HL-60/S4 treated with phorbol 12-myristate 13-acetate at 8.2 ng/mL for 4 days and 3 days (cell line): ENCODE data around the gene DGKQ.

Experiments used
- in situ Hi-C: fragments of 300-500 bp; cut with MboI; formaldehyde crosslinking; loops from 2 replicates; pipeline ENCODE4 v1.15.0; 2022; ENCODE audit warnings: low sequenced_read_pairs

DGKQ gene

DNA sequence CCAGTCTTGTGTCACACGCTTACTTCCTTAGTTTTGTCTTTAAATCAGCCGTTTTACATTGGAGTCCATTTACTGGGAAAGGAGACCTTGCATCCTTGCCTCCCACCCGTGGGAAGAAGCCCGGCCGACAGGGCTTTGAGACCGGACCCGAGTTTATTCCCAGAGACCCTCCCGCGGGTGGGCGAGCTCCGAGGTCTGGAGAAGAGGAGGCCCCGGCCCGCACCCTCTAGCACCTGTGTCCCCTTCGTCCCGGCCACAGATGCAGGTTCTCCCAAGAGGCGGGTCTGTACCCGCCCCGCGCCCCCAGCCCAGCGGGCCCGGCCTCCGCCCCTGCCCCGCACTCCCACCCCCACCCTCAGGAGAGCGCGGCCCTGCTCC, 23.6 kb upstream of the DGKQ start:
- in situ Hi-C loops = no loop called here

- in situ Hi-C loops = no loop called here
These were observed 22.9 kb upstream of the DGKQ start for GRCh38 chr4:996030-996996.

DNA sequence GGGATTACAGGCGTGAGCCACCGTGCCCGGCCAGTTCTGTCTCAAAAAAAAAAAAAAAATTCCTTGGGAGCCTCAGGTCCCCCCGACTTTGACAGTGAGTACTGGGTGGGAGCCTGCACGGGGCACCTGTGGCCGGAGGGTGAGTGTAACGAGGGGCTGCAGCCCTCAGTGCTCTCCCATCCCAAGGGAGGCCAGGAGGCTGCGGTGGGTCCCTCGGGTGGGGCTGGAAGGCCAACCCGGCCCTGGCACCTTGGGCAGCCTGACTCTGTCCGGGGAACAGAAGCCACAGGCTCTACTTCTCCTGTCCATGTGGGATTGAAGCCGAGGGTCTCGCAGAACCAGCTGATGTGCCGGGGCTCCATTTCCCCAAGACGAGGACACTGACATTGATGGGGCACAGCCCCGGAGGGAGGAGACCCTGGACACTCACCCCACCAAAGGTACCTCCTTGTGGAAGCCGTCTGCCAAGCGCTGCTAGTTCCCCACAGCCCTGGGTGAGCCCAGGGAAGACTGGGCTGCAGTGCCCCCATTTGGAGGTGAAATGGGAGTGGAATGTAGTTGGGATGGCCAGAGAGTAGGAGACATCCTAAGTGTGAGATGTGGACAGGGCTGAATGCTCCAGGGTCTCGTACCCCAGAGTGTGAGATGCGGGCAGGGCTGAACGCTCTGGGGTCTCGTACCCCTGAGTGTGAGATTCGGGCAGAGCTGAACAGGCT, 22.1 kb upstream of the DGKQ start:
- in situ Hi-C loops = no loop called here

DNA sequence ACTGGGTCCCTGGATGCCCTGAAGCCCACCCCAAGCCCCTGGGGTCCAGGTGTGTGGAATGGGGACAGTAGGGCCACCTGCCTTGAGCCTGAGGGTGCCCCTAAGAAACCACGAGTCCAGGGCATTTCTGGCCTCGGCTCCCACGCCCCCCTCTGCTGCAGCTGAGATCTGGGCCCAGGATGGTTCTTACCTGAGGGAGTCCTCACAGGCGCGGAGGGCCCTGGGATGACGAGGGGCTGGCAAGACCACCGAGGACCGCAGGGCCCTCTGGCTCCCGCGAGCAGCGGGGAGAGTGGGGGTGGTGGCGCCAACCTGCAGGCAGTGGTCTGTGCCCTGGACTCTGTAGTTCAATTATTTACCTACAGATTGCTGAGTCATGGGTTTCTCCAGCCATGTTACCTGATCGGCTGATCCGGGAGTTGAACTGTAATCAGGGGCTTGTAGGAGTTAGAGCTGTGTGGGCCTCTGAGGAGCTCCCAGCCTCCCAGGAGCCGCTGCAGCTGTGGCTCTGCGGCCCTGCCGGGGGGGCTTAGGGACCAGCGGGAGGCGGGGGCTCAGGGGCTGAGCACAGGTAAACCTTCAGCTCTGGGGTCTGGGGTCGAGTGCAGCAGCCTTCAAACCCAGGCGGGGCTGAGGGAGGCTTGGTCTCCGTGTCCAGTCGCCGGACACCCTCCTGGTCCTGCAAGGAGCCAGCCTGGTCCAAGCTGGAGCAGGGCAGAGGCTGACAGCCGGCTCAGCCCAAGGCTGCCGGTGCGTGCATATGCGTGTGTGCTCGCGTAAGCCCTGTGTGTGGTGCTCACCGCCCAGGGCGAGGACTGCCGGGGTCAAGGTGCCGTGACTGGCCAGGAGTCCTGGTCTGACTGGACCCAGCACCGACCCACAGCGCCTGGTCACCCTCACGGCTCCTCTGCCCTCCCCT, 20.0 kb upstream of the DGKQ start, which contains the start of gene SLC26A1:
Gene SLC26A1 (minus strand): TSS at position 294 of the 919 bp plus-strand sequence. CDS start 1,701 bp downstream, outside the sequence.
- in situ Hi-C loops = no loop called here

GRCh38 chr4:992297-993110, 19.1 kb upstream of the DGKQ start:
- in situ Hi-C loops = no loop called here

GRCh38 chr4:991451-992296, 18.3 kb upstream of the DGKQ start:
- in situ Hi-C loops = no loop called here

DNA sequence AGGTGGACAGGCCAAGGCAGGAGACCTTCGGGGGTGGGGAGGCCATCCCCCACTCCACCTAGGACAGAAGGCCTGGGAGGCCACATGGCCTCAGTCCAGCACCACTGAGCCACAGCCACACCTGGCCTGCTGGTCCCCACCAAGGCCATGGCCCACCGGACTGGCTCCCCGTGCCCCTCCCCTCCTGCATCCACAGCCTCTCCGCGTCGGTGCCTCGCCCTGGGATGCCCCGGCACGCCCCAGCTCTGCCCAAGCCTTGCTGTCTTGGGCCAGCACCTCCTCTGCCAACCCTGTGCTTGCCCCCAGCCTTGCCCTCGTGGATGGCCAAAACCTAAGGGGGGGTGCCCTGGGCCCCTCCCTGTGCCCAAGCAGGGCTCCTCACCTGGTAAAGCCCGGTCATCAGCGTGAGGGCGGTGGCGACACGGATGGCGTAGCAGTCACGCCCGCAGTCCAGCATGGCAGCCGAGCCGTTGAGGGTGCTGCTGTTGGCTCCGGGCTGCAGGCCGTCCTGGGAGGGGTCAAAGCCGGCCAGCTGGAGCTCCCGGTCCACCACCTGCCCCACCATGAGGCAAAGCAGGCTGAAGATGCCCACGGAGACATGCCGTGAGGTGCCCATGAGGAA, 17.5 kb upstream of the DGKQ start:
- in situ Hi-C loops = no loop called here

DNA sequence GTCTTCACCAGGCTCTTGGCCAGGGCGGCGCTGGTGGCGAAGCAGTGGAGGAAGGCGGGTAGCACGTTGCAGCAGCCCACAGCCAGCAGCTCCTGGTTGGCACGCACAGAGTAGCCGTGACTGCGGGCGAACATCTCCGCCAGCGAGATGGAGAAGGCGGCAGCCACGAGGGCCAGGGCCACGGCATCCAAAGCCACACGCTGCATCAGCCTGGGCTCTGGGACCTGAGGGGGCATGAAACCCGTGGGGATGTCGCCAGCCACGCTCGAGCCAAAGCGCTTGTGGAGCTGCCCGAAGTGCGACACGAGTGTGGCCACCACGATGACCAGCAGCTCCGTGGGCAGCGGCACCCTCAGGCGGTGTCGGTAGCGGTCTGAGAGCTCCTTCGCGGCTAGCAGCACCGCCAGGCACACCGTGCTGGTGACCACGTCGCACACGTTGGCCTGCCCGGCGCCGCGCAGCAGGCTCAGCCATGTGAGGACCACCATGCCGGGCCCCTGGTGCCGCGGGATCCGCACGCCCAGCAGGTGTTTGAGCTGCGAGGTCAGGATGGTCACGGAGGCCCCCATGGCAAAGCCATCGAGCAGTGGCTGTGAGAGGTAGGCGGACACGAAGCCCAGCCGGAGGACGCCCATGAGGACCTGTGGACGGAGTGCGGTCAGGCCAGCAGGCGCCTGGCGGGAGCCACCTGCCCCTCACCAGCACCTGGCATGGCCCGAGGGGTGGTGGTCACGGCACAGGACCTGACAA, 16.5 kb upstream of the DGKQ start:
- in situ Hi-C loops = no loop called here

DNA sequence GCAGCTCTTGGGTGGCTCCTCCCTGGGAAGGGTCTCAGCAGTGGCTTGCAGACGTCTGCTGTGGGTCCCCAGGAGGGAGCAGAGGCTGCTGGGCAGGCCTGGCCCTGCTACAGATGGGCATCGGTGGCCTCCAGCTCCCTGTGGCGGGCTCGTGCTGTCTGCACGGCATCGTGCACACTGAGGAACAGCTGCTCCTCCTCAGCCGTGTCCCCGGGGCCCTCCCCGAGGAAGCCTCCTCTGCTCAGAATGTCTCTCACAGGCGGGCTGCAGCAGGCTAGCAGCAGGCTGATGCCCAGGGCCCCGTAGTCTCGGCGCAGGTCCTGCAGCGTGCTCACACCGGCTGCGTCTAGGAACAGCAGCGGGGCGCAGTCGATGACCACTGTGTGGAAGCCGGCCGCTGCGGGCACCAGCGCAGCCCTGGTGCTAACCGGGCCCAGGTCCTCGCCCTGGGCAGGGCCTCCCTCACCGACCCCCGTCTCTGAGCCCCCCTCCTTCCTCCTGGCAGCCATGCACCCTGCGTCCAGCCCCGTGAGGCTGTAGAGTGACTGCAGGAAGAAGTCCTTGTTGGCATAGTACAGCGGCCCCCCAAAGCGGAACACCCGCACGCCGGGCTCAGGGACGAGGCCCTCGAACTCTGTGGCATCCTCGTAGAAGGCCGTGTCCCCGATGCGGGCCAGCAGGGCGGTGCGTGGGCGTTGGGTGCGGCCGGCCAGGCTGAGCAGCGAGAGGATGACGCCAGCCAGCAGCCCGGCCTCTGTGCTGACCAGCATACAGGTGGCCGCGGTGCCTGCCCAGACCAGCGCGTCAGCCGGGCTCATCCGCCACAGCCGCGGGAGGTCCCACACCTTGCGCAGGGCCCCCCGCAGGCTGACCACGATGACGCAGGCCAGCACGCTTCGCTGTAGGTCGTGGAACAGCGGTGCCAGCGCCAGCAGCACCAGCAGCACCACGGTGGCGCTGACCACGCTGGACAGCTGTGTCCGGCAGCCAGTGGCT, 15.7 kb upstream of the DGKQ start:
- in situ Hi-C loops = no loop called here

DNA sequence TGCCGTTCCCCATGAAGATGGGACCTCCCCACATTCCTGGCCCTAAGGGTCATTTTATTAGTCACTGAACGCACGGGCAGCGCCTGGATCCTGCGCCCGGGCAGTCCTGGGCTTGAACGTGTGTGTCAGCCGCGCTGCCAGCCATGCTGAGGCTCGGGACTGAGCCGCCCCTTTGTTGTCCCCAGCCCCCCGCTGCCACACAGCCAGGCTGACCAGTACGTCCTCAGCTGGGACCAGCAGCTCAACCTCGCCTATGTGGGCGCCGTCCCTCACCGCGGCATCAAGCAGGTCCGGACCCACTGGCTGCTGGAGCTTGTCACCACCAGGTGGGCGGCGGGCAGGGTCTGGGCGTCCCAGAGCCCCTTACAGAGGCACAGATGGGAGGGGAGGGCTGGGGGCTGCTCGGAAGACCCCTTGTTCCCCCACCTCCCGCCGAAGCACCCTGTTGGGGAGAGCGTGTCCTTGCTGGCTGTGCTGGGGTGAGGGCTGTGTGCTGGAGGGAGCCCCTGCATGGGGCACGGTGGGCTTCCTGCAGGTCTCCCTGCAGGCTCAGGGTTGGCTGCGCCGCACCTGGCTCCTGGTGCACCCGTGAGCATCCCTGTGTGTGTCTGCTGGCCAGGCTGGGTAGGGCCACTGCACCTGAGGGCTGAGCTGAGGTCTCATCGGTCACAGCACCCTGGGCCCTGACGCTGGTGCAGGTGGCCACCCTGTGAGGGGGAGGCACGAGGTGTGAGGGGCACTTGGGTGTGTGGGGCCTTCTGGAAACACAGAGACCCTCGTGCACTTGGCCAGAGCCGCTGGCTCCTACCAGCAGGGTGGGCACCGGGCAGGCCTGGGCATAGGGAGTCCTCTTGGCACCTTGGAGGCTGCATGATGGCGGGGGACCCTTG, 14.5 kb upstream of the DGKQ start:
- in situ Hi-C loops = no loop called here

- in situ Hi-C loops = no loop called here
These were observed 13.7 kb upstream of the DGKQ start, which contains the start of gene IDUA for GRCh38 chr4:986879-987623. TSS of gene IDUA (plus strand) at chr4:987044. CDS start at chr4:987085, 41 bp downstream.

DNA sequence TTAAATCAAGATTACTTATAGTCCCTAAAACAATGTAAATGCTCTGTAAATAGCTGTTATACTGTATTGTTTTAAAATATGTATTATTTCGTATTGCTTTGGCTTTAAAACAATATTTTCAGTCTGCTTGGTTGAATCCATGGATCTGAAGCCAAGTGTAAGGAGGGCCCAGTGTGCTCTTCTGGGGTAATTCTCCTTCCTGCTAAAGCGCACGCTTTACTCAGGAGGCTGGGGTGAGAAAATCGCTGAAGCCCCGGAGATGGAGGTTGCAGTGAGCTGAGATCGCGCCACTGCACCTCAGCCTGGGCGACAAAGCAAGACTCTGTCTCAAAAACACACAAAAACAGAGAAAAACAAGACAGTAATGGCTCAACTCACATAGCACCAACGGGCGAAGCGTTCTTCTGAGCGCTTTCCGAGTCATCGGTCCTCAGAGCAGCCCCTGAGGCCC, 13.1 kb upstream of the DGKQ start:
- in situ Hi-C loops = no loop called here

GRCh38 chr4:985123-985830, 11.9 kb upstream of the DGKQ start:
- in situ Hi-C loops = no loop called here

- in situ Hi-C loops = no loop called here
These were observed 11.1 kb upstream of the DGKQ start for GRCh38 chr4:984336-985054.
